Aorta (tissue), 5 donors: ENCODE results near the gene C22orf39. TPM values are rescaled to one million over a fixed set of nuclear protein-coding genes. Genes with fewer than 3 reads are reported as not detected.
"Not testable (repeated sequence)": the region's sequence is repeated elsewhere in the genome, so short reads cannot be mapped to it uniquely, and the experiment has no call there.

ENCODE experiments used
- ATAC-seq: fragments of 200-7000 bp; cut with Tn5 transposase; one replicate; pipeline ENCODE4 v1.9.1; 2022; ENCODE audit warnings: moderate library complexity; ENCODE audit not compliant: low FRiP score
- DNase-seq, 2 donors: peaks; one replicate each; pipeline ENCODE4 v3.0.0-alpha.2; 2020
- H3K27ac ChIP-seq, 2 donors: one replicate each; pipeline ENCODE4 v1.5.1; 2013; ENCODE audit warnings: low read length in 2 of 2, mild to moderate bottlenecking in 2 of 2, moderate library complexity in 2 of 2, control low read depth in 1 of 2, inconsistent platforms in 1 of 2, low read depth in 1 of 2
- H3K27me3 ChIP-seq, 2 donors: one replicate each; pipeline ENCODE4 v1.6.1; 2013; ENCODE audit warnings: control low read depth in 1 of 2, low read length in 1 of 2, mild to moderate bottlenecking in 1 of 2, moderate library complexity in 1 of 2; ENCODE audit not compliant: insufficient read depth in 2 of 2, control insufficient read depth in 1 of 2
- H3K36me3 ChIP-seq, 2 donors: one replicate each; pipeline ENCODE4 v1.6.1; 2013; ENCODE audit warnings: control low read depth in 1 of 2, low read length in 1 of 2, mild to moderate bottlenecking in 1 of 2; ENCODE audit not compliant: insufficient read depth in 2 of 2, control insufficient read depth in 1 of 2
- H3K4me1 ChIP-seq, 2 donors: one replicate each; pipeline ENCODE4 v1.6.1; 2013; ENCODE audit warnings: low read length in 2 of 2, control low read depth in 1 of 2, mild to moderate bottlenecking in 1 of 2, moderate library complexity in 1 of 2; ENCODE audit not compliant: insufficient read depth in 2 of 2, control insufficient read depth in 1 of 2
- H3K4me3 ChIP-seq, 2 donors: one replicate each; pipeline ENCODE4 v1.5.1; 2013; ENCODE audit warnings: low read length in 2 of 2, control low read depth in 1 of 2, mild to moderate bottlenecking in 1 of 2
- H3K9me3 ChIP-seq: one replicate; pipeline ENCODE4 v1.6.1; 2013; ENCODE audit warnings: mild to moderate bottlenecking, low read length; ENCODE audit not compliant: control insufficient read depth
- WGBS, 2 donors: extraction: QIAGEN DNeasy Blood & Tissue Kit; methylation state at CpG; one replicate each; pipeline ENCODE4 v1.1.7; 2013; 5-methylcytosine and 5-hydroxymethylcytosine counted together
- intact Hi-C, 2 donors: fragments of 100-400 bp; cut with DNase I; formaldehyde crosslinking; loops; one replicate each; pipeline versions ENCODE4 v1.14.2 to v1.15.0; 2022
- polyA plus RNA-seq, 2 donors: library from polyadenylated mRNA; stranded (reverse); fragments of 200-250 nt; gene quantifications; one replicate each; pipeline ENCODE4 v1.2.3, GENCODE V29; 2013
- total RNA-seq, 2 donors: library from RNA; stranded (reverse); fragmentation: NEBNext Ultra II Directional; extraction: Animal tissue kit (Norgen Biotek cat#: 25700); gene quantifications; one replicate each; pipeline ENCODE4 v1.2.1, GENCODE V29; 2021
- donor health status: healthy with polysubstance abuse.
- donor health status: Bipolar disorder and iron deficiency.
- donor health status: DM: no; HTN: no; CAD: no.
- donor health status: DM: no; HTN: no; CAD: no.
- donor health status: DM: yes; HTN: yes; CAD: no.

Gene C22orf39
- total and polyA plus RNA-seq, 4 donors, result 29.3 to 58.2 (median 33.6) TPM

GRCh38 chr22:19443544-19444211, 3.8 kb downstream of the C22orf39 start:
- intact Hi-C loops, result no loop called here
- WGBS, 2 donors, result 74 to 78% methylated on average over 7 of the region's 7 CpGs

DNA sequence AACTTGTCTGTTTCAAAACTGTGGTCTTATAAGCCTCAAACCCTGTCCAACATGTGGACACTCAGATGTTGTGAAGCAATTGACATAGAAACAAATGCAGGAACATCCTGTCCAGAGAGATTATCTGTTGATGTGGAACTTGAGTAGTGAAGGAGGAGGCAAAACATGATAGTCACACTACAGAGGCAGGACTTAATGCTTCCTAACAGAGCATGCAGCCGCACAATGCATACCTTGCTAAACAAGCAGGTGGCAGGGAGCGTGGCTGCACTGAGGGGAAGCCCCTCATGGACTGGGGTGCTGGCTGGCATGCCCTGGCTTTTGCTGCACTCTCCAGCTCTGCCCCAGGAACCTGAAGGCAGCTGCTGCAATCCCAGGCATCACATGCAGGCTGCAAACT, 5.3 kb downstream of the C22orf39 start:
- no peaks in the 10 kb centered on the region for H3K36me3 ChIP-seq
- H3K27ac ChIP-seq, result no peak overlapping the region
- DNase-seq (no peak), ATAC-seq (no peak)
- H3K27me3 ChIP-seq, result no peaks in the 10 kb centered on the region
- no peaks in the 10 kb centered on the region for H3K9me3 ChIP-seq
- H3K4me3 ChIP-seq, result no peak overlapping the region
- WGBS, 2 donors, result 91 to 93% methylated on average over 2 of the region's 2 CpGs
- H3K4me1 ChIP-seq, result no peaks in the 10 kb centered on the region
- intact Hi-C loops, result no loop called here

More at GRCh38 chr22:19443544-19444211, 3.8 kb downstream of the C22orf39 start:
- no peak overlapping the region for H3K4me3 ChIP-seq
- no peak for DNase-seq
- H3K9me3 ChIP-seq, result no peaks in the 10 kb centered on the region
- no peaks in the 10 kb centered on the region for H3K4me1 ChIP-seq
- no peak overlapping the region for H3K27ac ChIP-seq
- H3K27me3 ChIP-seq, result no peaks in the 10 kb centered on the region
- no peaks in the 10 kb centered on the region for H3K36me3 ChIP-seq
- ATAC-seq, result no peak

- no peak overlapping the region for H3K4me3 ChIP-seq
- no peaks in the 10 kb centered on the region for H3K9me3 ChIP-seq
- intact Hi-C loops, result no loop called here
- H3K27ac ChIP-seq, result no peak overlapping the region
- H3K36me3 ChIP-seq, result no peaks in the 10 kb centered on the region
- WGBS, 2 donors, result 74 to 86% methylated on average over 8 of the region's 8 CpGs
- H3K4me1 ChIP-seq, result no peaks in the 10 kb centered on the region
- H3K27me3 ChIP-seq, result no peaks in the 10 kb centered on the region
- ATAC-seq (no peak), DNase-seq (no peak)
Observed at GRCh38 chr22:19440411-19441195, 6.9 kb downstream of the C22orf39 start.

- DNase-seq (no peak), ATAC-seq (no peak)
- 62 to 69% methylated on average over 7 of the region's 7 CpGs for WGBS, 2 donors
- intact Hi-C loops, result loop anchor here in 1 of 2 donors (10.0 kb wide), 1 partner anchor 293 kb away; the partner anchor contains the start of gene ESS2
- H3K4me1 ChIP-seq, result no peaks in the 10 kb centered on the region
- peaks cover 0 to 2% of the 10 kb centered on the region in 2 donors for H3K36me3 ChIP-seq
- H3K9me3 ChIP-seq, result no peaks in the 10 kb centered on the region
- H3K27ac ChIP-seq, result no peak overlapping the region
- H3K27me3 ChIP-seq, result no peaks in the 10 kb centered on the region
- no peak overlapping the region for H3K4me3 ChIP-seq
Observed at GRCh38 chr22:19438298-19438697, 9.2 kb downstream of the C22orf39 start.

- not testable (repeated sequence) for H3K4me3 ChIP-seq, H3K27ac ChIP-seq, ATAC-seq, H3K36me3 ChIP-seq, H3K4me1 ChIP-seq, DNase-seq, H3K9me3 ChIP-seq, H3K27me3 ChIP-seq
- intact Hi-C loops, result loop anchor here in 1 of 2 donors (10.0 kb wide), 1 partner anchor 292 kb away; the partner anchor contains the start of gene ESS2
- WGBS, 2 donors, result 90 to 91% methylated on average over 9 of the region's 9 CpGs
Observed at GRCh38 chr22:19436444-19437161, 10.9 kb downstream of the C22orf39 start.

GRCh38 chr22:19434829-19435580, 12.5 kb downstream of the C22orf39 start:
- no peak overlapping the region for H3K4me3 ChIP-seq
- DNase-seq, result no peak
- 78 to 81% methylated on average over 2 of the region's 2 CpGs for WGBS, 2 donors
- ATAC-seq, result no peak
- H3K4me1 ChIP-seq, result no peaks in the 10 kb centered on the region
- H3K9me3 ChIP-seq, result no peaks in the 10 kb centered on the region
- H3K27ac ChIP-seq, result no peak overlapping the region
- H3K27me3 ChIP-seq, result no peaks in the 10 kb centered on the region
- intact Hi-C loops, result loop anchor here (5.0 to 10.0 kb wide), 3 partner anchors 42 to 290 kb away; partner anchors contain the start of genes CDC45 (in 1 of the 2), ESS2 (in 1 of the 2), SLC25A1 (in 1 of the 2) and UFD1 (in 1 of the 2)
- peaks cover 0 to 2% of the 10 kb centered on the region in 2 donors for H3K36me3 ChIP-seq

GRCh38 chr22:19434401-19434800, 13.1 kb downstream of the C22orf39 start:
- ATAC-seq (no peak), DNase-seq (no peak)
- Histone ChIP-seq H3K4me3 (no peak overlapping the region), H3K27ac (no peak overlapping the region), H3K27me3 (no peaks in the 10 kb centered on the region), H3K4me1 (no peaks in the 10 kb centered on the region), H3K9me3 (no peaks in the 10 kb centered on the region), H3K36me3 (peaks cover 0 to 2% of the 10 kb centered on the region in 2 donors)
- intact Hi-C loops, result loop anchor here (5.0 to 10.0 kb wide), 3 partner anchors 43 to 290 kb away; partner anchors contain the start of genes CDC45 (in 1 of the 2), ESS2 (in 1 of the 2), SLC25A1 (in 1 of the 2) and UFD1 (in 1 of the 2)
- 95 to 96% methylated on average over 7 of the region's 7 CpGs for WGBS, 2 donors
